ENCODE data around the gene UQCRQ. TPM values are rescaled to one million over a fixed set of nuclear protein-coding genes. Genes with fewer than 3 reads are reported as not detected.

UQCRQ gene
- total and polyA plus RNA-seq, 3 donors from 2014 or later: 154 to 171 (median 167) TPM

- intact Hi-C loops (cut with DNase I; ENCODE audit: low total_unique reads): no loop called here
- Histone ChIP-seq H3K27ac (no peak overlapping the region), H3K4me3 (no peak overlapping the region), H3K4me1 (no peaks in the 10 kb centered on the region), H3K9me3 (no peaks in the 10 kb centered on the region), H3K27me3 (no peaks in the 10 kb centered on the region), H3K36me3 (ENCODE audit: low read depth, missing control alignments) (no peaks in the 10 kb centered on the region)
- 66 to 71% methylated on average over 4 of the region's 4 CpGs for WGBS, 2 donors
- DNase-seq: no peak
- TF ChIP-seq POLR2A (IDR thresholded peaks at IDR 0.05): no peak
- TF ChIP-seq CTCF (IDR thresholded peaks at IDR 0.05): no peak
Measured at GRCh38 chr5:132895719-132896305, 29.4 kb downstream of the UQCRQ start.

GRCh38 chr5:132896685-132897084 lies 30.2 kb downstream of the UQCRQ start:
- no peak overlapping the region for H3K4me3 ChIP-seq
- H3K27ac ChIP-seq: no peak overlapping the region
- no peaks in the 10 kb centered on the region for H3K27me3 ChIP-seq
- no peaks in the 10 kb centered on the region for H3K4me1 ChIP-seq
- no peaks in the 10 kb centered on the region for H3K36me3 ChIP-seq (ENCODE audit: low read depth, missing control alignments)
- intact Hi-C loops (cut with DNase I; ENCODE audit: low total_unique reads): no loop called here
- DNase-seq: no peak
- 84 to 87% methylated on average over 7 of the region's 7 CpGs for WGBS, 2 donors
- TF ChIP-seq POLR2A (IDR thresholded peaks at IDR 0.05): no peak
- H3K9me3 ChIP-seq: no peaks in the 10 kb centered on the region

GRCh38 chr5:132898094-132898493 lies 31.7 kb downstream of the UQCRQ start:
- Histone ChIP-seq H3K27ac (no peak overlapping the region), H3K4me1 (no peaks in the 10 kb centered on the region), H3K4me3 (no peak overlapping the region), H3K9me3 (no peaks in the 10 kb centered on the region), H3K36me3 (ENCODE audit: low read depth, missing control alignments) (no peaks in the 10 kb centered on the region), H3K27me3 (no peaks in the 10 kb centered on the region)
- intact Hi-C loops (cut with DNase I; ENCODE audit: low total_unique reads): no loop called here
- 76 to 81% methylated on average over 3 of the region's 3 CpGs for WGBS, 2 donors
- TF ChIP-seq POLR2A (IDR thresholded peaks at IDR 0.05) (no peak), CTCF (IDR thresholded peaks at IDR 0.05) (no peak)
- no peak for DNase-seq

- no peaks in the 10 kb centered on the region for H3K36me3 ChIP-seq (ENCODE audit: low read depth, missing control alignments)
- intact Hi-C loops (cut with DNase I; ENCODE audit: low total_unique reads): no loop called here
- H3K27ac ChIP-seq: no peak overlapping the region
- H3K9me3 ChIP-seq: no peaks in the 10 kb centered on the region
- no peak overlapping the region for H3K4me3 ChIP-seq
- no peaks in the 10 kb centered on the region for H3K27me3 ChIP-seq
- no peak for DNase-seq
- H3K4me1 ChIP-seq: no peaks in the 10 kb centered on the region
- no peak for TF ChIP-seq POLR2A (IDR thresholded peaks at IDR 0.05)
- no peak for TF ChIP-seq CTCF (IDR thresholded peaks at IDR 0.05)
- WGBS, 2 donors: 90 to 91% methylated on average over 4 of the region's 4 CpGs
Measured at GRCh38 chr5:132901036-132901435, 34.6 kb downstream of the UQCRQ start.

GRCh38 chr5:132901730-132902129 lies 35.3 kb downstream of the UQCRQ start:
- Histone ChIP-seq H3K9me3 (no peaks in the 10 kb centered on the region), H3K27ac (no peak overlapping the region), H3K27me3 (no peaks in the 10 kb centered on the region), H3K4me1 (no peaks in the 10 kb centered on the region), H3K4me3 (no peak overlapping the region), H3K36me3 (ENCODE audit: low read depth, missing control alignments) (no peaks in the 10 kb centered on the region)
- no peak for DNase-seq
- 94 to 100% methylated on average over 3 of the region's 3 CpGs for WGBS, 2 donors
- TF ChIP-seq CTCF (IDR thresholded peaks at IDR 0.05): no peak
- TF ChIP-seq POLR2A (IDR thresholded peaks at IDR 0.05): no peak
- intact Hi-C loops (cut with DNase I; ENCODE audit: low total_unique reads): no loop called here

Data from testis (tissue), 3 donors.